PC-3 (cell line): ENCODE measurements around the gene KRT33A. TPM values are rescaled to one million over a fixed set of nuclear protein-coding genes. Genes with fewer than 3 reads are reported as not detected.
"Not testable (repeated sequence)": the region's sequence is repeated elsewhere in the genome, so short reads cannot be mapped to it uniquely, and the experiment has no call there.

Source experiments
- ATAC-seq: fragments of 200-7000 bp; cut with Tn5 transposase; 2 replicates; pipeline ENCODE4 v1.9.1; 2020; ENCODE audit warnings: mild to moderate bottlenecking, moderate library complexity
- BruUV-seq: library from RNA; stranded (reverse); fragments of 400-500 nt; replicated peaks from 2 replicates; lab custom pipeline; 2021; lab: Mats Ljungman, UMichigan
- CTCF ChIA-PET: fragments of 300-600 bp; sonication (Branson Sonifier 250); formaldehyde crosslinking; loops from one replicate; lab custom pipeline; 2022; ENCODE audit warnings: antibody characterized with exemption; lab: Charles Lee
- POLR2A ChIA-PET: fragments of 300-600 bp; sonication (Branson Sonifier 250); formaldehyde crosslinking; loops from one replicate; lab custom pipeline; 2022; ENCODE audit warnings: antibody characterized with exemption; ENCODE audit not compliant: unreplicated experiment; lab: Charles Lee
- DNase-seq: peaks from one replicate; pipeline ENCODE4 v3.0.0-alpha.2; 2015
- H2AFZ ChIP-seq: fragments of 300-600 bp; sonication (generic); 2 replicates; pipeline ENCODE4 v1.6.0; 2016; ENCODE audit warnings: antibody characterized with exemption, low read length
- H3F3A ChIP-seq: fragments of 300-600 bp; sonication (generic); one replicate; pipeline ENCODE4 v1.6.0; 2017; ENCODE audit warnings: antibody characterized with exemption, low read length, control low read depth, mild to moderate bottlenecking; ENCODE audit not compliant: unreplicated experiment
- H3K27ac ChIP-seq: fragments of 300-600 bp; sonication (generic); 2 replicates; pipeline ENCODE4 v1.5.1; 2016; ENCODE audit warnings: mild to moderate bottlenecking, low read length
- H3K27me3 ChIP-seq: fragments of 300-600 bp; sonication (generic); 2 replicates; pipeline ENCODE4 v1.6.1; 2016; ENCODE audit warnings: low read length, mixed read lengths
- H3K36me3 ChIP-seq: fragments of 300-600 bp; sonication (generic); 2 replicates; pipeline ENCODE4 v1.6.1; 2016; ENCODE audit warnings: low read depth, mixed run types, low read length, mixed read lengths
- H3K4me1 ChIP-seq: fragments of 300-600 bp; sonication (generic); 2 replicates; pipeline ENCODE4 v1.5.1; 2016; ENCODE audit warnings: low read length; ENCODE audit not compliant: insufficient read depth
- H3K4me2 ChIP-seq: fragments of 300-600 bp; sonication (generic); 2 replicates; pipeline ENCODE4 v1.6.0; 2016; ENCODE audit warnings: low read length
- H3K4me3 ChIP-seq: fragments of 300-600 bp; sonication (generic); 2 replicates; pipeline ENCODE4 v1.5.1; 2016; ENCODE audit warnings: mild to moderate bottlenecking, low read length, mixed read lengths
- H3K79me2 ChIP-seq: fragments of 300-600 bp; sonication (generic); 2 replicates; pipeline ENCODE4 v1.6.1; 2017; ENCODE audit warnings: low read length, mixed read lengths
- H3K9ac ChIP-seq: fragments of 300-600 bp; sonication (generic); 2 replicates; pipeline ENCODE4 v1.6.0; 2016; ENCODE audit warnings: mild to moderate bottlenecking, low read length
- H3K9me2 ChIP-seq: fragments of 300-600 bp; sonication (generic); replicated peaks from 2 replicates; pipeline ENCODE4 v1.6.1; 2016; ENCODE audit warnings: mixed run types, low read length, mixed read lengths
- H3K9me3 ChIP-seq: fragments of 300-600 bp; sonication (generic); 2 replicates; pipeline ENCODE4 v1.6.1; 2016; ENCODE audit warnings: low read length, mixed read lengths
- H4K20me1 ChIP-seq: fragments of 300-600 bp; sonication (generic); 2 replicates; pipeline ENCODE4 v1.6.1; 2016; ENCODE audit warnings: low read length, mixed read lengths
- CTCF ChIP-seq: fragments of 300-600 bp; sonication (generic); conservative IDR thresholded peaks from 2 replicates; pipeline ENCODE4 v1.5.1; 2017; ENCODE audit warnings: antibody characterized with exemption, low read depth, mild to moderate bottlenecking, low read length
- EZH2 ChIP-seq: fragments of 300-600 bp; sonication (generic); IDR thresholded peaks from one replicate; pipeline ENCODE4 v1.6.1; 2017; ENCODE audit warnings: antibody characterized with exemption, mild to moderate bottlenecking, low read length; ENCODE audit not compliant: unreplicated experiment
- EZH2phosphoT487 ChIP-seq: fragments of 300-600 bp; sonication (generic); IDR thresholded peaks from 2 replicates; pipeline ENCODE4 v1.6.1; 2018; ENCODE audit warnings: mild to moderate bottlenecking, antibody characterized with exemption, low read length, borderline replicate concordance
- intact Hi-C: fragments of 100-400 bp; cut with micrococcal nuclease; formaldehyde crosslinking; loops from 2 replicates; pipeline ENCODE4 v1.9.0; 2023
- total RNA-seq: library from RNA; depleted of rRNA; stranded (reverse); fragments of >200 nt; gene quantifications from 2 replicates; pipeline ENCODE4 v1.2.3, GENCODE V29; 2014

Gene KRT33A
- total RNA-seq, 1 experiment from 2014 or later = not detected

- CTCF ChIA-PET = no interaction called here
- POLR2A ChIA-PET = no interaction called here
- BruUV-seq = no TSS peak
Observed at GRCh38 chr17:41386227-41386626, 35.6 kb upstream of the KRT33A start.

GRCh38 chr17:41383690-41384089, 33.1 kb upstream of the KRT33A start:
- no peak for DNase-seq
- no peaks in the 10 kb centered on the region for H3K9me3 ChIP-seq
- H3K79me2 ChIP-seq = no peaks in the 10 kb centered on the region
- no peaks in the 10 kb centered on the region for H3K36me3 ChIP-seq
- H3K4me1 ChIP-seq = peaks cover 16% of the 10 kb centered on the region
- no peaks in the 10 kb centered on the region for H3K27me3 ChIP-seq
- H3K9ac ChIP-seq = no peak overlapping the region
- no peaks in the 10 kb centered on the region for H4K20me1 ChIP-seq
- TF ChIP-seq CTCF (no peak), EZH2 (no peak), EZH2phosphoT487 (no peak)
- H3K4me2 ChIP-seq = no peak overlapping the region
- no peak overlapping the region for H2AFZ ChIP-seq
- no peaks in the 10 kb centered on the region for H3F3A ChIP-seq
- intact Hi-C loops = no loop called here
- no peaks in the 10 kb centered on the region for H3K9me2 ChIP-seq
- ATAC-seq = no peak
- CTCF ChIA-PET = no interaction called here
- POLR2A ChIA-PET = no interaction called here
- no peak overlapping the region for H3K27ac ChIP-seq
- H3K4me3 ChIP-seq = no peak overlapping the region
- BruUV-seq = no TSS peak

More at GRCh38 chr17:41386227-41386626, 35.6 kb upstream of the KRT33A start:
- Histone ChIP-seq H3K4me1 (no peaks in the 10 kb centered on the region), H2AFZ (no peak overlapping the region), H3K27me3 (no peaks in the 10 kb centered on the region), H3K4me3 (no peak overlapping the region), H3F3A (no peaks in the 10 kb centered on the region), H4K20me1 (no peaks in the 10 kb centered on the region), H3K9me3 (no peaks in the 10 kb centered on the region), H3K79me2 (no peaks in the 10 kb centered on the region), H3K9ac (no peak overlapping the region), H3K36me3 (no peaks in the 10 kb centered on the region), H3K4me2 (no peak overlapping the region), H3K27ac (no peak overlapping the region), H3K9me2 (no peaks in the 10 kb centered on the region)
- ATAC-seq (no peak), DNase-seq (no peak)
- intact Hi-C loops = no loop called here
- TF ChIP-seq EZH2phosphoT487 = no peak
- no peak for TF ChIP-seq CTCF
- TF ChIP-seq EZH2 = no peak

DNA sequence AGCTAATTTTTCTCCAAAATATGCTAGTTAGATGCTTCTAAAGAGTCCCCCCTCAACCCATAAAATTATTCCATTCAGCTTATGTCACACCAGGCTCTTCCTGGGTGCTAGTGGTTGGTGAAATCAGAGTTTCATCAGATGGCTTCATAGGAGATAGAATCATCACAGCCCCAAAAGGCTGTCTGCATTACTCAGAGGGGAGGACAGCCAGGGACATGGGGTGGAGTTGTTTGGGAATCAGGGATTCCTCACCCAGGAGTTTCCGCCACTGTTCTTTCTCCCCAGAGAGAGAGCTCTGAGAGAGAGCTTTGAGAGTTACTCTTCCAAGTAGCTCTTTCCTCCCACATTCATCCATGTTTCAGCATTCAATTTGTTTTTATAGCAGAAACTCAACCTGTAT, 31.8 kb upstream of the KRT33A start:
- DNase-seq (no peak), ATAC-seq (no peak)
- ChIA-PET CTCF (no interaction called here), POLR2A (no interaction called here)
- no peak overlapping the region for H2AFZ ChIP-seq
- peaks cover 24% of the 10 kb centered on the region for H3K4me1 ChIP-seq
- no peaks in the 10 kb centered on the region for H3K9me2 ChIP-seq
- H3K79me2 ChIP-seq = no peaks in the 10 kb centered on the region
- H3K9ac ChIP-seq = no peak overlapping the region
- no peak overlapping the region for H3K4me3 ChIP-seq
- intact Hi-C loops = no loop called here
- TF ChIP-seq EZH2 (no peak), CTCF (no peak), EZH2phosphoT487 (no peak)
- no peaks in the 10 kb centered on the region for H4K20me1 ChIP-seq
- no TSS peak for BruUV-seq
- H3K27ac ChIP-seq = no peak overlapping the region
- no peaks in the 10 kb centered on the region for H3K36me3 ChIP-seq
- no peak overlapping the region for H3K4me2 ChIP-seq
- H3K27me3 ChIP-seq = no peaks in the 10 kb centered on the region
- H3F3A ChIP-seq = no peaks in the 10 kb centered on the region
- no peaks in the 10 kb centered on the region for H3K9me3 ChIP-seq

- H3K4me3 ChIP-seq, H2AFZ ChIP-seq, H3K4me2 ChIP-seq, BruUV-seq, H3K9me3 ChIP-seq, H4K20me1 ChIP-seq, ATAC-seq, H3K36me3 ChIP-seq, CTCF ChIA-PET, H3K27me3 ChIP-seq, intact Hi-C loops, H3K9ac ChIP-seq, H3F3A ChIP-seq, H3K27ac ChIP-seq, H3K79me2 ChIP-seq, DNase-seq, H3K9me2 ChIP-seq, POLR2A ChIA-PET: not testable (repeated sequence)
- H3K4me1 ChIP-seq = peaks cover 28% of the 10 kb centered on the region
Observed at GRCh38 chr17:41381943-41382342, 31.3 kb upstream of the KRT33A start, which contains the start of gene KRT34. KRT34 (minus strand) TSS chr17:41382306; CDS start chr17:41382246, 60 bp downstream.
